Activated CD8-positive, alpha-beta memory T cell treated with anti-CD3 and anti-CD28 coated beads, Interleukin-2, amount 50 U/mL, for 1 hour (primary cell): ENCODE results near the gene ZC3H13.

Experiments used
- DNase-seq: peaks from one replicate; pipeline ENCODE4 v3.0.0-alpha.2; 2020; ENCODE audit errors: extremely low read depth

Gene ZC3H13

DNA sequence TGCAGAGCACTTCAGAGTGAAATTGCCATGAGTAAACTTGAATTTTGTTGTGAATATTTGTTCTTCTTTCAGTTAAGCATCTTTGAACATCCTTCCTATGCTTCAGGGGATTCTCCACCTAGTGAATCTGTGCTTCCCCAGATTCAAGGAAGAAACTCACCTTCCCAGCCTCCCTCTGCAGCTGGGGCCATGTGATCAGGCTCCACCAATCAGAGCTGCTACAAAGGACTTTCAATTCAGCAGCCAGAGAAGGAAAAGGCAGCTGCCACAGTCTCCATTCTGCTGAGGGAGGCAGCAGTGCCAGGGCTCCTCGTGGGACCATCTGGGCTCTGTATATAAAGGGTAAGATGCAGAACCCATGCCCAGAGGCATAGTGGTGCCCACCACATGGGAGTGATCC lies 111.3 kb downstream of the ZC3H13 start:
- DNase-seq, result no peak

- DNase-seq, result no peak
Measured at GRCh38 chr13:45940061-45940460, 112.5 kb downstream of the ZC3H13 start.

GRCh38 chr13:45936621-45937020 lies 115.9 kb downstream of the ZC3H13 start:
- DNase-seq, result no peak

DNA sequence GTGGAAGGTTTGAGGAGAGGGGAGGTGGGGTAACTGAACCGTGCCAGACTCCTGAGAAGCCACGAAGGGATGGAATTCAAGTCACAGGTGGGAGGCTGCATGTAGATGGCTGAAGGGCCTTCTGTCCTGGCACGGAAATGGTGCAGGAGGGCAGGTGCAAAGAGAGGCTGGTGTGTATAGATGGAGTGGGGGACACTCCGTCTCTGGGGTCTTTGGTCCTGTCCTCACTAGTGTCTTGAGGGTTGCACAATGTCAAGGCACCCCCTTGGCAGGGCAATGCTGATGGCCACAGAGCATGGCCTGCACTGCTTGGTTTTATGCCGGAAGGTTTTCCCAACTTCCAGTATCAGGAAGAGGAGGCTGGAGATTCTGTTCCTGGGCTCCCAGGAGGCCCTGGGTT lies 118.3 kb downstream of the ZC3H13 start:
- no peak for DNase-seq

DNA sequence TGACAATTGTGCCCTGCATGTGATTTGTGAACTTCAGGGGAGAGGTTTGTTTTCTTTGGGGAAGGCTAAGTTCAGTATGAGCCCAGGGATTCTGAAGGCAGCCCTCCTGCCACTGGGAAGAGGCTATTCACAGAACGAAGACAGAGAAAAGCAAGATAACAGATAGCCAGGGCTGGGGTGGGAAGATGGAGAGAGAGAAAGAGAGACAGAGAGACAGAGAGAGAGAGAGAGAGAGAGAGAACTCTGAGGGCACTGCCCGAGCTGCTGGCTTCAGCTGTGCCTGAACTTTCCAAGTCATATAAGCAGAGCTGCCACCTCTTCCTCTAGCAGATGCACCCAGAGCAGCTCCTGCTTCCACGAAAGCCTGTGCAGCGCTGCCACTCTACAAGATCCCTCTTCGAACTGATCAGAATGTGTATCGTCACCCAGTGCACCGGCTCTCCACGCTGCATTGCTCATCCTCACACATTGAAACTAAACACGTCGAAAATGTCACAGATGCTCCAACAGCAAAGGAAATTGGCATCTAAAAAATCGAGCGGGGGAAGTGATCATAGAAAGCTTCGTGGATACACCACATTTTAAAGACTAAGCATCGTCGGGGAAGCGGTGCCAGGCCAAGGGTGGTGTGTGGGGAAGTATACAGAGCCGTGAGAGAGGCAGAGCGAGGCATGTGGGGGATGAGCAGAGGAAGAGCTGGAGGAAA lies 119.2 kb downstream of the ZC3H13 start:
- no peak for DNase-seq

DNA sequence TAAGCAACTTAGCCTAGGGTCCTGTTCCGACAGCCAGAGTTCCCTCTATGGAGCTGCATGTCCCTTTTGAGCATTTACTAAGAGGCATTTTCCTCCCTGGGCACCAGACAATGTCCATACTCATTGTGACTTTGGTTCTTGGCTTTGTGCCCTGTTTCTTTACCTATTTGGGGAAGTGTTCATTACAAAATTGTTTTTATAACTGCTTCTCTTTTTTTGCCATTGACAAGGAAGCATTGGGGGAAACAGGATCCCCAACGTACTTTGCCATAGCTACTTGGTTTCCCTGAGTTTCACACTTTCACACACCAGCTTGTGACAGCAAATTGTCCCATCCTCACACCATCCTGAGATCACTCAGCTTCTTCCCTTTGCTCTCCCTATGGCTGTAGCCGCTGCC lies 119.9 kb downstream of the ZC3H13 start:
- DNase-seq, result no peak

- DNase-seq, result no peak
Measured at GRCh38 chr13:45932172-45932571, 120.4 kb downstream of the ZC3H13 start.

GRCh38 chr13:45931211-45931610 lies 121.3 kb downstream of the ZC3H13 start:
- no peak for DNase-seq

DNA sequence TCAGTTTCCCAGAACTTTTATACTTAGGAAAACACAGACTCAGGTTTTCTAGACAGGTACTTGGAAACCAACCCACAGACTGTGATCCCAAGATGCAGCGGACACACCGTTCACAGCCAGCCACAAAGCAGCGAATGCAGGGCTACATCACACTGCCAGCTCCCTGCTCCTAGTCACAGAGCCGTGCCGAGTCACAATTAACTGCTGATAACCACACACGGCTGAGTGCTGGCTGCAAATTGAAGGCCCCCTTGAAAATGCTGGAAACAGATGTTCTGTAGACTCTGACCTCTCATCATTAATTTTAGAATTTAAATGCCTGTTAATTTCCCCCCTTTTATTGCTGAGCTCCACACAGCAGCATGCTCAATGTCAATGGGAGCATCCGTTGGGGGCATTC lies 122.4 kb downstream of the ZC3H13 start:
- DNase-seq, result no peak

DNA sequence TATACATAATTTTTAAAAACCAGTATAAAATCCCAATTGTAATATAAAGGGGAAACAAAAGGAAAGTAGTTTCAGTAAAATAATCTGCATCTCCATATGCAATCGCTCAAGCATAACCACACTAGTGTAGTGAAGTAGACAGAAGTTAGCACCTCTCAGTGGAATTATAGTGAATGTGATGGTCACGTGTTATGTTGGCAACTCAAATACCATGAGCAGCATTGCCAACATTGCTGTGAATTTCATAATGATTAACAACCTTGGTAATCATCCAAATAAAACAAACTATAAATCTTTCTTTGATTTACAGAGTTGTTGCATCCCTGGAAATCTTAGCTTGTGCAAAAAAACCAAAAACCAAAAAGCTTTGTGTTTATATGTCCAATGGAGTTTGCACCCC lies 123.7 kb downstream of the ZC3H13 start:
- no peak for DNase-seq

GRCh38 chr13:45928176-45928575 lies 124.4 kb downstream of the ZC3H13 start:
- DNase-seq, result no peak

- no peak for DNase-seq
Measured at GRCh38 chr13:45926741-45927140, 125.8 kb downstream of the ZC3H13 start.

DNA sequence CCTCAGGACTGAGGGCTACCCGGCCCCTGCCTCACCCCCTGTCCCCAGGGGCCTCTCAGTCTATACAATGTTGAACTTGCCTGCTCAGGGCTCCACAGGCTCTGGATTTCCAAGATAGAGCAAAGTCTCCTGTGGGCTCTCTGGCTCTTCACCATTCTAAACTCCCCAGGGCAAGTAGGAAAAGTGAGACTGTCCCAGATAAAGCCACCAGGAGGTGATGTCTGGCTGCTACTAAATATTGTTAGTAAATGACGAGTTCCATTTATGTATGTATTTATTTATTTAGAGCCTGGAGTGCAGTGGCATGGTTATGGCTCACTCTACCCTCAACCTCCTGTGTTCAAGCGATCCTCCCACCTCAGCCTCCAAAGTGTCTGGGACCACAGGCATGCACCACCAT lies 127.4 kb downstream of the ZC3H13 start:
- DNase-seq, result no peak

- DNase-seq, result no peak
Measured at GRCh38 chr13:45921162-45921736, 131.3 kb downstream of the ZC3H13 start.

DNA sequence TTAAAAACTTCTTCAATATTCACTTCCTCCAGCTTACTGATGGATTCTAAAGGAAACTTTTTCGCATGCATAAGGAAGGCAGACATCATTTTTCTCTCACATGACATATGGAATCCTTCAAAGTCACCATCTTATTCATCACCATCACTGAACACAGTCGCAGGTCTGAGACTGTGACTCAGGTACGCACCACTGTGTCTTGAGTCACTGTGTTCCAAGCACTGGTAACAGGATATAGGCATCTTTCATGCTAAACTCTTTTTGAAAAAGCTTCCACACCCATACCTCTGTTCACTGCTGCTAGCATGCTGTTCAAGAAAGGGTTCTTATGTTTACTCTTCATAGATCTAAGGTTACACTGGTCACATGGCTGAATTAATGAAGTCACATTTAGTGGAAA lies 133.9 kb downstream of the ZC3H13 start:
- no peak for DNase-seq

DNA sequence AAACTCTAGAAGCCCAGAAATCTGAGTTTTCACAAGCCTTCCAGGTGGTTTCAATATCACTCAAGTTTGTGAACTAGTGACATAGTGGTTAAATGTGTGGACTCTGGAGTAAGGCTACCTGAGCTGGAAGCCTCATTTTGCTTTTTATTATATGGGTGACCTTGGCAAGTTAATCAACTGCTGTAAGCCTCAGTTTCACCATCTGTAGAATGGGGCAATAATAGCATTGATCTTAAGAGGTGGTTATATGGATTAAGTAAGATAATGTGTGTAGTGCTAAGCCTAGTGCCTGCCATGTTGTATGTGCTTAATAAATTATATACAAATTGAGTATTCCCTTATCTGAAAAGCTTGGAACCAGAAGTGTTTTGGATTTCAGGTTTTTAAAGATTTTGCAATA lies 135.5 kb downstream of the ZC3H13 start:
- DNase-seq, result no peak

DNA sequence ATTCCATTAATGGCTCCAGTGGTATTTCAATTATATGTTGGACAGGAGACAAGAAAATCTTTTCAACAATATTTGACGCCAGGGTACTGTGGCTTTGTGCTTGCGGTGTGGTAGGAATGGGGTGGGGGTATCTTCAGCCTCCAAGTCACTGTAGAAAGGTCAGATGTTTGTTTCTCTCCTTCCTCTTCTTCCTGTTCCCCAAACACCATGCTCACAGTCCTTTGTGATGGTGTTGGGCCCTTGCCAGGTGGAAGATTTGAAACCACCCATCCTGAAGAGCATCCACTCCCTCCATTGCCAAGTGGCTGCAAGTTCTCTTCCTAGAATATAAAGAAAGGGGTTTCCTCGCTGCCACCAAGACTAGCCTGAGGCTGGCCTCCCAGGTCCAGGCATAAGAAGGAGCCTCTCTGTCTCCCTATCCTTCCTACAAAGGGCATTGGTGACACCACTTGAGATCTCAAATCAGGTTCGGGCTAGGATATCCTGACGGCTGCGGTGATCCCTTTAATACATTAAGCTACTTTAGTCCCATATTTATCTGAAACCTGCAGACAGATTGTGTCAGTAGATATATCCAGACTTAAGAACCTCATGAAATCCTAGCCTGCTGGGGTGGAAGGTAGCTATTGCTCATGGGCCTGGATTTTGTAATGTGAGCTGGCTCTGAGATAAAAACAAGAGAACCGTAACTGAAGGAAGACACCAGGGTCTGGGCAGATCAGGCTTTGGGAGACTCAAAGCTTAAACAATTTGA lies 136.7 kb downstream of the ZC3H13 start:
- DNase-seq, result no peak

DNA sequence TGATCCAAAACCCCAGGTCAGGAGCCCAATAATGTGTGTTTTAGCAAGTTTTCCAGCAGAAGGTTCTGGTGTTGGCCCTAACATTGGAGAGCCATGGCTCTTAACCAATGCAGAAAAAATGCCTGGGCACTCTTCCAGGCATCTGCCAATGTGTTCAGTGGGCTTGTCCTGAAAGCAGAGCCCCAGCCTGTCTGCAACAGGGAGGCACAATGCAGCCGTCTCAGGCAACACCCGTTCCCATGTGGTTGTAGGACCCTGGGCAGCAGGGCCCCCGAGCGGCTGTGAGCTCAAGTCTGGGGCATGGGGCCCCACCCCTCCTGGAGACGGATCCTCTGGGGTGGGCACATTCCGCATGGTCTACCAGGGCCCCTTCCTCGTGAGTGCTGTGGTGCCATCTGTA lies 142.9 kb downstream of the ZC3H13 start:
- DNase-seq, result no peak

DNA sequence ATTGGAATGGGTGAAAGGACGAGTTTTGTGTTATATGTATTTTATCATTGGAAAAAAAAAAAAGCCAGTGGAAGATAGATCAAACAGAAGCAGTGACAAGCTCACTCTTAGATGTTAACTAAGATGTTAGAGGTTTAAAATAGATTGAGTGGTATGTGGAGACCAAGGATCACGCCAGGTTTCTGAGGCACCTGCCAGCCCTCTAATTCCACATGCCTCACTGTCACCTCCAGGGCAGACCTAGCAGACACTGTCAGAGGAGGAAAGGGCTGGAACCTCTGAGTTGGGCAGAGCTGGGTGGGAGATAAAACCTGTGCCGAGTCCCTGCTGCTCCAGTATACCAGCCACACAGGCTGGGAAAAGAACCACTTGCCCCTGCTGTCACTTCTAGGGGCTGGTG lies 143.5 kb downstream of the ZC3H13 start:
- no peak for DNase-seq

- no peak for DNase-seq
Measured at GRCh38 chr13:45907503-45907902, 145.0 kb downstream of the ZC3H13 start.
